HL-60 (cell line): ENCODE measurements around the gene CACTIN.

Experiments
- CTCF ChIP-seq: IDR thresholded peaks from one replicate; pipeline ENCODE4 v1.5.1; 2011; ENCODE audit warnings: low read length, control low read depth, inconsistent platforms; ENCODE audit not compliant: insufficient read depth
- POLR2AphosphoS5 ChIP-seq: IDR thresholded peaks from 2 replicates; pipeline ENCODE4 v1.6.1; 2012; ENCODE audit warnings: low read depth

DNA sequence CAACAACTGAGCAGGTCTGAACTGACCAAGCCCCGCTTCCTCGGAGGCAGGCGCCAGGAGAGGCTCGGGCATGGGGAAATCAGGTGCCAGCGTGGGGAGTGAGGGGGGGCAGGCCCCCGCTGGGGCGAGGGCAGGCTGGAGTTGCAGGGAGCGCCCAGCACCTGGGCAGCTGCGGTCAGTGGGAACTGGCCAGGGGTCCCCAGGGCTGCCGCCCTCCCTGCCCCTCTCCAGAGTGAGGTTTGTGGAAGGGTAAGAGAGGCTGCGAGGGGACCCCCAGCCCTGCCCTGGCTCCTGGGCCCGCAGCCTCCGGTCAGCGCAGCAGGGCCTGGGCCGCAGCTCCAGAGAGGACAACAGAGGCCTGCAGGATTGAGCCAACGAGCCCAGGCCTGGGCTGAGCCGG is 41.2 kb upstream of the CACTIN start:
- TF ChIP-seq CTCF, result no peak
- no peak for TF ChIP-seq POLR2AphosphoS5
